Endodermal cell (in vitro differentiated cells): ENCODE results near the gene KCNMA1. TPM values are rescaled to one million over a fixed set of nuclear protein-coding genes. Genes with fewer than 3 reads are reported as not detected.

ENCODE experiments used
- DNase-seq: peaks from one replicate; pipeline ENCODE4 v3.0.0-alpha.2; 2017
- H3K27ac ChIP-seq: 2 replicates; pipeline ENCODE4 v1.5.1; 2013; ENCODE audit warnings: mild to moderate bottlenecking, low read depth, low read length, moderate library complexity
- H3K27me3 ChIP-seq: 2 replicates; pipeline ENCODE4 v1.6.1; 2013; ENCODE audit warnings: mild to moderate bottlenecking, low read length, moderate library complexity; ENCODE audit not compliant: insufficient read depth, control insufficient read depth, poor library complexity, severe bottlenecking
- H3K36me3 ChIP-seq: 2 replicates; pipeline ENCODE4 v1.7.0; 2013; ENCODE audit warnings: mild to moderate bottlenecking, low read length, moderate library complexity; ENCODE audit not compliant: control insufficient read depth, insufficient read depth
- H3K4me1 ChIP-seq: one replicate; pipeline ENCODE4 v1.7.0; 2013; ENCODE audit warnings: low read length; ENCODE audit not compliant: control insufficient read depth, insufficient read depth
- H3K4me3 ChIP-seq: 2 replicates; pipeline ENCODE4 v1.5.1; 2013; ENCODE audit warnings: mild to moderate bottlenecking, low read length, moderate library complexity
- H3K9ac ChIP-seq: 2 replicates; pipeline ENCODE4 v1.6.1; 2013; ENCODE audit warnings: mild to moderate bottlenecking, low read length, moderate library complexity; ENCODE audit not compliant: poor library complexity, severe bottlenecking; ENCODE audit errors: extremely low read depth
- H3K9me3 ChIP-seq: 2 replicates; pipeline ENCODE4 v1.6.1; 2013; ENCODE audit warnings: mild to moderate bottlenecking, low read length, moderate library complexity; ENCODE audit not compliant: control insufficient read depth
- H3K27ac Mint-ChIP-seq: 2 replicates; pipeline ENCODE4 v1.8.0; 2020; ENCODE audit warnings: mixed read lengths
- H3K27me3 Mint-ChIP-seq: 2 replicates; pipeline ENCODE4 v1.8.0; 2021; ENCODE audit warnings: mild to moderate bottlenecking, mixed read lengths; ENCODE audit not compliant: insufficient read depth
- H3K36me3 Mint-ChIP-seq: 2 replicates; pipeline ENCODE4 v1.8.0; 2020; ENCODE audit warnings: low read depth, mixed read lengths
- H3K4me1 Mint-ChIP-seq: 2 replicates; pipeline ENCODE4 v1.8.0; 2020; ENCODE audit warnings: mixed read lengths
- H3K4me3 Mint-ChIP-seq: 2 replicates; pipeline ENCODE4 v1.8.0; 2020; ENCODE audit warnings: mild to moderate bottlenecking, moderate library complexity, mixed read lengths
- H3K9me3 Mint-ChIP-seq: 2 replicates; pipeline ENCODE4 v1.8.0; 2020; ENCODE audit warnings: mild to moderate bottlenecking, mixed read lengths
- WGBS, 2 experiments: methylation state at CpG; one replicate each; pipeline versions ENCODE4 v1.1.5 to v1.1.7; 2013; ENCODE audit warnings: missing lambda C conversion rate in 2 of 2, mixed read lengths in 1 of 2; ENCODE audit not compliant: insufficient coverage in 1 of 2, insufficient read length in 1 of 2; 5-methylcytosine and 5-hydroxymethylcytosine counted together
- total RNA-seq, 2 donors: library from RNA; stranded (reverse); fragmentation: NEBNext Ultra II Directional in 1 of 2; extraction: Animal tissue kit (Norgen Biotek cat#: 25700) in 1 of 2; gene quantifications; 2 replicates in 1 of 2; 3 replicates in 1 of 2; pipeline ENCODE4 v1.2.1, GENCODE V29; 2021
- TF ChIP-seq, protein P1 (sequence below): fragments of 200-600 bp; sonication (generic); conservative IDR thresholded peaks from 2 replicates; pipeline ENCODE4 v1.5.0; 2021; ENCODE audit warnings: antibody characterized with exemption, mild to moderate bottlenecking

The KCNMA1 gene
- total RNA-seq, 2 donors from 2014 or later: 0.55 to 1.3 TPM

DNA sequence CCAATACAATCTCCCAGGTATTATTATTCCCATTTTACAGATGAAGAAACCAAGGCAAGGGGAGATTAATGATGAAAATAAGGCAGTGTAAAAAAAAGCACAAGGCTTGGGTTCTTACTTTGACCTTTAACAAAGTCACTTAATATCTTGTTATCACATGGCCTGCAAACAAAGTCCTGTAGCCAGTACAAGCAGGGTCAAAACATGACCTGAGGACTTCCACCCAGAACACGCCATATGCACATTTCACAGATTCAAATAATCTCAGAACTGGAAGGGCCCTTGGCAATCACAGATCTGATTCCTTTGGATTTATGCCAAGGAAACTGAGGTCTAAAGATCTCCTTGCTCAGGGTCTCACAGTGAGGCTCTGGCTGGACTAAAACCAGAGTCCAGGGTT lies 162.1 kb downstream of the KCNMA1 start:
- Histone ChIP-seq H3K27ac (no peak overlapping the region), H3K4me3 (no peak overlapping the region), H3K36me3 (no peaks in the 10 kb centered on the region), H3K27me3 (no peaks in the 10 kb centered on the region), H3K9me3 (no peaks in the 10 kb centered on the region), H3K9ac (no peak overlapping the region), H3K4me1 (no peaks in the 10 kb centered on the region)
- Mint-ChIP-seq H3K4me3 (no peak overlapping the region), H3K36me3 (no peaks in the 10 kb centered on the region), H3K4me1 (peaks cover 1% of the 10 kb centered on the region), H3K9me3 (no peaks in the 10 kb centered on the region), H3K27ac (no peak overlapping the region), H3K27me3 (no peaks in the 10 kb centered on the region)
- no peak for DNase-seq
- TF ChIP-seq, protein P1, sequence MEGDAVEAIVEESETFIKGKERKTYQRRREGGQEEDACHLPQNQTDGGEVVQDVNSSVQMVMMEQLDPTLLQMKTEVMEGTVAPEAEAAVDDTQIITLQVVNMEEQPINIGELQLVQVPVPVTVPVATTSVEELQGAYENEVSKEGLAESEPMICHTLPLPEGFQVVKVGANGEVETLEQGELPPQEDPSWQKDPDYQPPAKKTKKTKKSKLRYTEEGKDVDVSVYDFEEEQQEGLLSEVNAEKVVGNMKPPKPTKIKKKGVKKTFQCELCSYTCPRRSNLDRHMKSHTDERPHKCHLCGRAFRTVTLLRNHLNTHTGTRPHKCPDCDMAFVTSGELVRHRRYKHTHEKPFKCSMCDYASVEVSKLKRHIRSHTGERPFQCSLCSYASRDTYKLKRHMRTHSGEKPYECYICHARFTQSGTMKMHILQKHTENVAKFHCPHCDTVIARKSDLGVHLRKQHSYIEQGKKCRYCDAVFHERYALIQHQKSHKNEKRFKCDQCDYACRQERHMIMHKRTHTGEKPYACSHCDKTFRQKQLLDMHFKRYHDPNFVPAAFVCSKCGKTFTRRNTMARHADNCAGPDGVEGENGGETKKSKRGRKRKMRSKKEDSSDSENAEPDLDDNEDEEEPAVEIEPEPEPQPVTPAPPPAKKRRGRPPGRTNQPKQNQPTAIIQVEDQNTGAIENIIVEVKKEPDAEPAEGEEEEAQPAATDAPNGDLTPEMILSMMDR: no peak
- WGBS, 2 experiments: 93 to 100% methylated on average over 1 of the region's 1 CpG

DNA sequence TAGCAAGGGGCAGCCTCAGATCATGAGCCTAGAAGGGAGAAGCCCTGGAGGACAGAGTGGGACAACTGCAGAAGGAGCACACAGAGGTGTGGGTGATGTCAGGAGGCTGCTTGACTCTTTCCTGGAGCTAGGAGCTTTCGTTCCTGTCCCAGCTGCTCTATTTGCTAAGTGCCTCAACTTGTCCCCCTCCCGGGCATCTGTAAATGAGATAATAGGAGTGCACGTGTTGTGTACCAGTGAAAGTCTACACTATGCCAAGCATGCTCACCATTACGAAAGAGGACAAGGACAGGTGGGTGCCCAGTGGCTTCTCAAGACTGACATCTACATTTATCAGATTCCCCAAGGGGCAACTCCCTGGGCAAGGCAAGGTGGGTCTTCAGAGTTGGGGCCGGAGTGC lies 162.7 kb downstream of the KCNMA1 start:
- no peak overlapping the region for H3K4me3 Mint-ChIP-seq
- 94 to 96% methylated on average over 4 to 5 of the region's 5 CpGs for WGBS, 2 experiments

GRCh38 chr10:77474386-77474785 lies 163.2 kb downstream of the KCNMA1 start:
- no peak overlapping the region for H3K27ac ChIP-seq
- TF ChIP-seq, protein P1: no peak
- peaks cover 1% of the 10 kb centered on the region for H3K4me1 Mint-ChIP-seq
- H3K9ac ChIP-seq: no peak overlapping the region
- no peak overlapping the region for H3K27ac Mint-ChIP-seq
- no peak overlapping the region for H3K4me3 ChIP-seq
- H3K4me3 Mint-ChIP-seq: no peak overlapping the region
- 92 to 100% methylated on average over 2 to 7 of the region's 7 CpGs for WGBS, 2 experiments
- H3K27me3 ChIP-seq: no peaks in the 10 kb centered on the region
- no peaks in the 10 kb centered on the region for H3K27me3 Mint-ChIP-seq
- H3K36me3 ChIP-seq: no peaks in the 10 kb centered on the region
- H3K4me1 ChIP-seq: no peaks in the 10 kb centered on the region
- no peak for DNase-seq
- no peaks in the 10 kb centered on the region for H3K36me3 Mint-ChIP-seq
- H3K9me3 Mint-ChIP-seq: no peaks in the 10 kb centered on the region
- no peaks in the 10 kb centered on the region for H3K9me3 ChIP-seq

More for the DNA sequence above, 162.7 kb downstream of the KCNMA1 start:
- H3K27me3 ChIP-seq: no peaks in the 10 kb centered on the region
- no peaks in the 10 kb centered on the region for H3K27me3 Mint-ChIP-seq
- no peaks in the 10 kb centered on the region for H3K4me1 ChIP-seq
- H3K4me3 ChIP-seq: no peak overlapping the region
- no peaks in the 10 kb centered on the region for H3K9me3 ChIP-seq
- H3K9me3 Mint-ChIP-seq: no peaks in the 10 kb centered on the region
- no peaks in the 10 kb centered on the region for H3K36me3 ChIP-seq
- no peak overlapping the region for H3K27ac Mint-ChIP-seq
- TF ChIP-seq, protein P1: no peak
- H3K36me3 Mint-ChIP-seq: no peaks in the 10 kb centered on the region
- peaks cover 1% of the 10 kb centered on the region for H3K4me1 Mint-ChIP-seq
- H3K9ac ChIP-seq: no peak overlapping the region
- H3K27ac ChIP-seq: no peak overlapping the region
- no peak for DNase-seq
